Breast epithelium (tissue), 3 donors: ENCODE measurements around the gene SOST.
"Not testable (repeated sequence)": the region's sequence is repeated elsewhere in the genome, so short reads cannot be mapped to it uniquely, and the experiment has no call there.

Source experiments
- CTCF ChIP-seq, 3 donors: fragments of 450-650 bp; IDR thresholded peaks; one replicate each; pipeline ENCODE4 v1.5.1; 2016 to 2017; ENCODE audit warnings: antibody characterized with exemption in 3 of 3, mild to moderate bottlenecking in 3 of 3, moderate library complexity in 3 of 3
- POLR2A ChIP-seq: fragments of 450-650 bp; IDR thresholded peaks from one replicate; pipeline ENCODE4 v1.6.1; 2016; ENCODE audit warnings: antibody characterized with exemption, mild to moderate bottlenecking, moderate library complexity
- POLR2AphosphoS5 ChIP-seq, 3 donors: sonication (generic); formaldehyde crosslinking; IDR thresholded peaks; one replicate each; pipeline ENCODE4 v1.6.1; 2017; ENCODE audit warnings: antibody characterized with exemption in 3 of 3

GRCh38 chr17:43792668-43793067 is 34.1 kb upstream of the SOST start:
- TF ChIP-seq CTCF (IDR thresholded peaks at IDR 0.05); POLR2AphosphoS5 (IDR thresholded peaks at IDR 0.05); POLR2A: not testable (repeated sequence)
